Uterus (tissue), 4 donors: ENCODE results near the gene AUTS2. TPM values are rescaled to one million over a fixed set of nuclear protein-coding genes. Genes with fewer than 3 reads are reported as not detected.

Source experiments
- DNase-seq, 2 donors: peaks; one replicate each; pipeline ENCODE4 v3.0.0-alpha.2; 2019 to 2020
- H3K27ac ChIP-seq, 2 donors: fragments of 200-600 bp; sonication (generic); 1 replicate in 1 of 2; 2 replicates in 1 of 2; pipeline ENCODE4 v1.5.1; 2016 to 2018
- H3K27me3 ChIP-seq, 2 donors: fragments of 200-600 bp; sonication (generic); one replicate each; pipeline ENCODE4 v1.5.1; 2018 to 2019; ENCODE audit warnings: control low read depth in 1 of 2
- H3K36me3 ChIP-seq, 2 donors: fragments of 200-600 bp; sonication (generic); one replicate each; pipeline ENCODE4 v1.5.1; 2019; ENCODE audit warnings: control low read depth in 1 of 2
- H3K4me1 ChIP-seq, 2 donors: fragments of 200-600 bp; sonication (generic); one replicate each; pipeline ENCODE4 v1.5.1; 2018 to 2019; ENCODE audit warnings: control low read depth in 1 of 2
- H3K4me3 ChIP-seq, 2 donors: fragments of 200-600 bp; sonication (generic); 1 replicate in 1 of 2; 2 replicates in 1 of 2; pipeline ENCODE4 v1.5.1; 2018 to 2019; ENCODE audit warnings: mild to moderate bottlenecking in 1 of 2
- H3K9me3 ChIP-seq, 2 donors: fragments of 200-600 bp; sonication (generic); one replicate each; pipeline ENCODE4 v1.5.1; 2019; ENCODE audit warnings: control low read depth in 1 of 2
- CTCF ChIP-seq, 4 experiments: fragments of 200-600 bp in 2 of 4; fragments of 450-650 bp in 2 of 4; sonication (generic) in 2 of 4; IDR thresholded peaks; one replicate each; pipeline ENCODE4 v1.5.1; 2016 to 2019; ENCODE audit warnings: antibody characterized with exemption in 4 of 4, mild to moderate bottlenecking in 2 of 4, moderate library complexity in 1 of 4
- POLR2A ChIP-seq, 2 donors: fragments of 450-650 bp; IDR thresholded peaks; one replicate each; pipeline ENCODE4 v1.6.1; 2016; ENCODE audit warnings: antibody characterized with exemption in 2 of 2, mild to moderate bottlenecking in 1 of 2, moderate library complexity in 1 of 2
- intact Hi-C: fragments of 100-400 bp; cut with DNase I; formaldehyde crosslinking; loops from one replicate; pipeline ENCODE4 v1.15.1; 2023; ENCODE audit warnings: low total_unique reads
- total RNA-seq, 4 donors: library from RNA; depleted of rRNA in 3 of 4; stranded (reverse); fragments of >200 nt in 3 of 4; gene quantifications; one replicate each; pipeline versions ENCODE4 v1.1.0 to v1.2.4, GENCODE V29; 2014 to 2023
- donor health status: DM: yes; HTN: yes; CAD: no.

The AUTS2 gene
- total RNA-seq, 4 donors from 2014 or later, result 10.5 to 58.2 (median 30.0) TPM

GRCh38 chr7:69927461-69927860 is 329.2 kb downstream of the AUTS2 start:
- Histone ChIP-seq H3K9me3 (no peaks in the 10 kb centered on the region), H3K27ac (no peak overlapping the region), H3K4me3 (no peak overlapping the region), H3K27me3 (no peaks in the 10 kb centered on the region), H3K4me1 (no peaks in the 10 kb centered on the region), H3K36me3 (no peaks in the 10 kb centered on the region)
- no peak for TF ChIP-seq CTCF (IDR thresholded peaks at IDR 0.05)
- no peak for TF ChIP-seq POLR2A (IDR thresholded peaks at IDR 0.05)
- intact Hi-C loops, result no loop called here
- no peak for DNase-seq

- Histone ChIP-seq H3K36me3 (no peaks in the 10 kb centered on the region), H3K27ac (no peak overlapping the region), H3K27me3 (no peaks in the 10 kb centered on the region), H3K4me1 (no peaks in the 10 kb centered on the region), H3K9me3 (no peaks in the 10 kb centered on the region), H3K4me3 (no peak overlapping the region)
- no peak for TF ChIP-seq POLR2A (IDR thresholded peaks at IDR 0.05)
- no peak for TF ChIP-seq CTCF (IDR thresholded peaks at IDR 0.05)
- intact Hi-C loops, result no loop called here
- DNase-seq, result no peak
Observed at GRCh38 chr7:69928621-69929020, 330.3 kb downstream of the AUTS2 start.

GRCh38 chr7:69929622-69930021 is 331.3 kb downstream of the AUTS2 start:
- intact Hi-C loops, result no loop called here

GRCh38 chr7:69932034-69932628 is 333.9 kb downstream of the AUTS2 start:
- no peak overlapping the region for H3K27ac ChIP-seq
- no peaks in the 10 kb centered on the region for H3K36me3 ChIP-seq
- TF ChIP-seq CTCF (IDR thresholded peaks at IDR 0.05), result peak; percentile 61 to 70 (median 64)
- TF ChIP-seq POLR2A (IDR thresholded peaks at IDR 0.05), result no peak
- intact Hi-C loops, result no loop called here
- peak; percentile 20 to 24 for DNase-seq
- H3K9me3 ChIP-seq, result no peaks in the 10 kb centered on the region
- no peak overlapping the region for H3K4me3 ChIP-seq
- no peaks in the 10 kb centered on the region for H3K4me1 ChIP-seq
- no peaks in the 10 kb centered on the region for H3K27me3 ChIP-seq

More at GRCh38 chr7:69929622-69930021, 331.3 kb downstream of the AUTS2 start:
- Histone ChIP-seq H3K4me1 (no peaks in the 10 kb centered on the region), H3K36me3 (no peaks in the 10 kb centered on the region), H3K4me3 (no peak overlapping the region), H3K9me3 (no peaks in the 10 kb centered on the region), H3K27me3 (no peaks in the 10 kb centered on the region), H3K27ac (no peak overlapping the region)
- DNase-seq, result no peak
- TF ChIP-seq POLR2A (IDR thresholded peaks at IDR 0.05), result no peak
- no peak for TF ChIP-seq CTCF (IDR thresholded peaks at IDR 0.05)

- no peak for DNase-seq
- intact Hi-C loops, result no loop called here
- H3K27ac ChIP-seq, result no peak overlapping the region
- H3K36me3 ChIP-seq, result no peaks in the 10 kb centered on the region
- TF ChIP-seq POLR2A (IDR thresholded peaks at IDR 0.05) (no peak), CTCF (IDR thresholded peaks at IDR 0.05) (no peak)
- no peaks in the 10 kb centered on the region for H3K27me3 ChIP-seq
- H3K4me3 ChIP-seq, result no peak overlapping the region
- H3K9me3 ChIP-seq, result no peaks in the 10 kb centered on the region
- H3K4me1 ChIP-seq, result no peaks in the 10 kb centered on the region
Observed at GRCh38 chr7:69934144-69934903, 336.0 kb downstream of the AUTS2 start.
